Measurements from ENCODE around the gene OR6Y1.

GRCh38 chr1:158586942-158587341 is 32.7 kb upstream of the OR6Y1 start:
- TF ChIP-seq POLR2A (IDR thresholded peaks at IDR 0.05; ENCODE audit: low read length) (no peak), GATA1 (IDR thresholded peaks at IDR 0.05; ENCODE audit: low read depth, low read length) (no peak)

All from erythroblast (primary cell).